T-helper 1 cell treated with Interleukin-12 subunit alpha and Interleukin-12 subunit beta and Interleukin-4 antibody, amounts not matched to agents 30 μg/mL and 1 μg/mL, for 36 hours (primary cell): ENCODE results near the gene FLACC1.
"Not testable (repeated sequence)": the region's sequence is repeated elsewhere in the genome, so short reads cannot be mapped to it uniquely, and the experiment has no call there.

Experiments used
- H3K27ac Mint-ChIP-seq: one replicate; pipeline ENCODE4 v1.8.0; 2021; ENCODE audit warnings: mild to moderate bottlenecking, mixed read lengths
- H3K27me3 Mint-ChIP-seq: one replicate; pipeline ENCODE4 v1.8.0; 2021; ENCODE audit warnings: low read depth, mixed read lengths
- H3K36me3 Mint-ChIP-seq: one replicate; pipeline ENCODE4 v1.8.0; 2021; ENCODE audit warnings: low read depth, mixed read lengths
- H3K4me1 Mint-ChIP-seq: one replicate; pipeline ENCODE4 v1.8.0; 2021; ENCODE audit warnings: low read depth, mixed read lengths
- H3K4me3 Mint-ChIP-seq: one replicate; pipeline ENCODE4 v1.8.0; 2021; ENCODE audit warnings: mild to moderate bottlenecking, moderate library complexity, mixed read lengths
- H3K9me3 Mint-ChIP-seq: one replicate; pipeline ENCODE4 v1.8.0; 2021; ENCODE audit warnings: mixed read lengths

Gene FLACC1

GRCh38 chr2:201329409-201329808, 27.7 kb downstream of the FLACC1 start:
- no peak overlapping the region for H3K27ac Mint-ChIP-seq
- H3K9me3 Mint-ChIP-seq = peaks cover 46% of the 10 kb centered on the region
- no peaks in the 10 kb centered on the region for H3K4me1 Mint-ChIP-seq
- H3K27me3 Mint-ChIP-seq = no peaks in the 10 kb centered on the region
- no peak overlapping the region for H3K4me3 Mint-ChIP-seq
- H3K36me3 Mint-ChIP-seq = peaks cover 26% of the 10 kb centered on the region

- Mint-ChIP-seq H3K27me3 (no peaks in the 10 kb centered on the region), H3K36me3 (peaks cover 31% of the 10 kb centered on the region), H3K9me3 (peaks cover 52% of the 10 kb centered on the region)
Measured at GRCh38 chr2:201327678-201328077, 29.5 kb downstream of the FLACC1 start.

GRCh38 chr2:201322772-201323171, 34.4 kb downstream of the FLACC1 start:
- peaks cover 64% of the 10 kb centered on the region for H3K9me3 Mint-ChIP-seq
- H3K27me3 Mint-ChIP-seq = no peaks in the 10 kb centered on the region
- H3K36me3 Mint-ChIP-seq = peaks cover 44% of the 10 kb centered on the region
- no peaks in the 10 kb centered on the region for H3K4me1 Mint-ChIP-seq
- no peak overlapping the region for H3K27ac Mint-ChIP-seq
- no peak overlapping the region for H3K4me3 Mint-ChIP-seq

More at GRCh38 chr2:201327678-201328077, 29.5 kb downstream of the FLACC1 start:
- H3K4me3 Mint-ChIP-seq = no peak overlapping the region
- no peaks in the 10 kb centered on the region for H3K4me1 Mint-ChIP-seq
- no peak overlapping the region for H3K27ac Mint-ChIP-seq

GRCh38 chr2:201320701-201321100, 36.4 kb downstream of the FLACC1 start:
- no peak overlapping the region for H3K4me3 Mint-ChIP-seq
- H3K36me3 Mint-ChIP-seq = peaks cover 47% of the 10 kb centered on the region

GRCh38 chr2:201320257-201320656, 36.9 kb downstream of the FLACC1 start:
- Mint-ChIP-seq H3K27me3 (no peaks in the 10 kb centered on the region), H3K36me3 (peaks cover 48% of the 10 kb centered on the region), H3K4me3 (no peak overlapping the region), H3K4me1 (no peaks in the 10 kb centered on the region), H3K27ac (no peak overlapping the region), H3K9me3 (peaks cover 64% of the 10 kb centered on the region)

More at GRCh38 chr2:201320701-201321100, 36.4 kb downstream of the FLACC1 start:
- Mint-ChIP-seq H3K4me1 (no peaks in the 10 kb centered on the region), H3K27me3 (no peaks in the 10 kb centered on the region), H3K27ac (no peak overlapping the region), H3K9me3 (peaks cover 65% of the 10 kb centered on the region)

GRCh38 chr2:201319511-201319910, 37.6 kb downstream of the FLACC1 start:
- Mint-ChIP-seq H3K27me3 (no peaks in the 10 kb centered on the region), H3K27ac (no peak overlapping the region), H3K36me3 (peaks cover 49% of the 10 kb centered on the region), H3K4me1 (no peaks in the 10 kb centered on the region), H3K4me3 (no peak overlapping the region), H3K9me3 (peaks cover 66% of the 10 kb centered on the region)

GRCh38 chr2:201313362-201313761, 43.8 kb downstream of the FLACC1 start:
- Mint-ChIP-seq H3K4me1 (no peaks in the 10 kb centered on the region), H3K36me3 (peaks cover 47% of the 10 kb centered on the region), H3K9me3 (peaks cover 66% of the 10 kb centered on the region), H3K4me3 (no peak overlapping the region), H3K27me3 (no peaks in the 10 kb centered on the region), H3K27ac (no peak overlapping the region)

GRCh38 chr2:201308914-201309313, 48.2 kb downstream of the FLACC1 start:
- Mint-ChIP-seq H3K27me3 (no peaks in the 10 kb centered on the region), H3K27ac (no peak overlapping the region), H3K4me1 (no peaks in the 10 kb centered on the region), H3K4me3 (no peak overlapping the region), H3K36me3 (peaks cover 50% of the 10 kb centered on the region), H3K9me3 (peaks cover 53% of the 10 kb centered on the region)

GRCh38 chr2:201307876-201308275, 49.3 kb downstream of the FLACC1 start:
- H3K27me3 Mint-ChIP-seq = no peaks in the 10 kb centered on the region
- peaks cover 52% of the 10 kb centered on the region for H3K36me3 Mint-ChIP-seq
- no peaks in the 10 kb centered on the region for H3K4me1 Mint-ChIP-seq
- H3K9me3 Mint-ChIP-seq = peaks cover 55% of the 10 kb centered on the region
- H3K27ac Mint-ChIP-seq = no peak overlapping the region
- no peak overlapping the region for H3K4me3 Mint-ChIP-seq

- Mint-ChIP-seq H3K9me3 (peaks cover 76% of the 10 kb centered on the region), H3K36me3 (peaks cover 70% of the 10 kb centered on the region)
- H3K27ac Mint-ChIP-seq, H3K4me1 Mint-ChIP-seq, H3K27me3 Mint-ChIP-seq, H3K4me3 Mint-ChIP-seq: not testable (repeated sequence)
Measured at GRCh38 chr2:201299929-201300328, 57.2 kb downstream of the FLACC1 start.

- Mint-ChIP-seq H3K36me3 (peaks cover 73% of the 10 kb centered on the region), H3K27ac (peak overlapping the region; percentile 53)
Measured at GRCh38 chr2:201298462-201299052, 58.6 kb downstream of the FLACC1 start.

GRCh38 chr2:201290457-201291148, 66.5 kb downstream of the FLACC1 start:
- H3K27me3 Mint-ChIP-seq, H3K4me1 Mint-ChIP-seq, H3K27ac Mint-ChIP-seq, H3K4me3 Mint-ChIP-seq: not testable (repeated sequence)
- peaks cover 86% of the 10 kb centered on the region for H3K36me3 Mint-ChIP-seq
- peaks cover 58% of the 10 kb centered on the region for H3K9me3 Mint-ChIP-seq

More at GRCh38 chr2:201298462-201299052, 58.6 kb downstream of the FLACC1 start:
- no peaks in the 10 kb centered on the region for H3K27me3 Mint-ChIP-seq
- H3K4me3 Mint-ChIP-seq = no peak overlapping the region
- peaks cover 1% of the 10 kb centered on the region for H3K4me1 Mint-ChIP-seq
- H3K9me3 Mint-ChIP-seq = peaks cover 80% of the 10 kb centered on the region

GRCh38 chr2:201285499-201285898, 71.6 kb downstream of the FLACC1 start:
- Mint-ChIP-seq H3K9me3 (peaks cover 22% of the 10 kb centered on the region), H3K27ac (no peak overlapping the region), H3K4me1 (peaks cover 11% of the 10 kb centered on the region), H3K27me3 (no peaks in the 10 kb centered on the region), H3K4me3 (no peak overlapping the region), H3K36me3 (peaks cover 58% of the 10 kb centered on the region)

GRCh38 chr2:201280191-201281040, 76.7 kb downstream of the FLACC1 start:
- Mint-ChIP-seq H3K27me3 (no peaks in the 10 kb centered on the region), H3K9me3 (no peaks in the 10 kb centered on the region), H3K4me1 (peaks cover 18% of the 10 kb centered on the region), H3K27ac (peak overlapping the region; percentile 64), H3K36me3 (peaks cover 53% of the 10 kb centered on the region), H3K4me3 (no peak overlapping the region)
